Naive B cell (primary cell): ENCODE data around the gene ABHD17B. TPM values are rescaled to one million over a fixed set of nuclear protein-coding genes. Genes with fewer than 3 reads are reported as not detected.
"Not testable (repeated sequence)": the region's sequence is repeated elsewhere in the genome, so short reads cannot be mapped to it uniquely, and the experiment has no call there.

Experiments used
- ATAC-seq, 2 donors: fragments of 150-1000 bp; cut with Tn5 transposase; 2 replicates each; pipeline ENCODE4 v1.10.0; 2021; ENCODE audit warnings: low read depth in 2 of 2, mild to moderate bottlenecking in 2 of 2, moderate library complexity in 2 of 2
- DNase-seq: peaks from one replicate; pipeline ENCODE4 v3.0.0; 2022
- H3K27ac Mint-ChIP-seq, 6 donors: one replicate each; pipeline ENCODE4 v1.8.0; 2020 to 2022; ENCODE audit warnings: mild to moderate bottlenecking in 6 of 6, mixed read lengths in 6 of 6, moderate library complexity in 5 of 6, inconsistent platforms in 2 of 6
- H3K27me3 Mint-ChIP-seq, 3 donors: one replicate each; pipeline ENCODE4 v1.8.0; 2021 to 2022; ENCODE audit warnings: mixed read lengths in 3 of 3, mild to moderate bottlenecking in 1 of 3
- H3K36me3 Mint-ChIP-seq, 2 donors: one replicate each; pipeline ENCODE4 v1.8.0; 2020 to 2022; ENCODE audit warnings: mixed read lengths in 2 of 2, inconsistent platforms in 1 of 2, mild to moderate bottlenecking in 1 of 2
- H3K4me1 Mint-ChIP-seq, 3 donors: one replicate each; pipeline ENCODE4 v1.8.0; 2020 to 2022; ENCODE audit warnings: mixed read lengths in 3 of 3, inconsistent platforms in 1 of 3, mild to moderate bottlenecking in 1 of 3, moderate library complexity in 1 of 3
- H3K4me3 Mint-ChIP-seq, 8 donors: one replicate each; pipeline ENCODE4 v1.8.0; 2020 to 2022; ENCODE audit warnings: mild to moderate bottlenecking in 8 of 8, mixed read lengths in 8 of 8, moderate library complexity in 8 of 8, inconsistent platforms in 2 of 8
- H3K9me3 Mint-ChIP-seq, 7 donors: one replicate each; pipeline ENCODE4 v1.8.0; 2020 to 2022; ENCODE audit warnings: mixed read lengths in 7 of 7, mild to moderate bottlenecking in 5 of 7, inconsistent platforms in 2 of 7, moderate library complexity in 1 of 7
- polyA plus RNA-seq, 6 donors: library from polyadenylated mRNA; unstranded; fragments of 300-500 nt; fragmentation: Illumina TruSeq; gene quantifications; one replicate each; pipeline ENCODE4 v1.2.3, GENCODE V29; 2021; ENCODE audit warnings: low read depth in 6 of 6

ABHD17B gene
- polyA plus RNA-seq, 6 donors from 2014 or later = 47.4 to 83.9 (median 60.2) TPM

GRCh38 chr9:71908825-71909224 lies 2.2 kb downstream of the ABHD17B start:
- Mint-ChIP-seq H3K9me3 (no peaks in the 10 kb centered on the region), H3K4me3 (peak overlapping the region; percentile 94 to 100 (median 98)), H3K36me3 (peaks cover 0 to 7% of the 10 kb centered on the region in 2 donors), H3K4me1 (peaks cover 43 to 76% (median 76%) of the 10 kb centered on the region in 3 donors), H3K27ac (peak overlapping the region in 2 of 6 donors; percentile 3 to 93), H3K27me3 (no peaks in the 10 kb centered on the region)
- DNase-seq (no peak), ATAC-seq (no peak)

- DNase-seq (no peak), ATAC-seq (no peak)
- Mint-ChIP-seq H3K36me3 (no peaks in the 10 kb centered on the region), H3K4me3 (no peak overlapping the region), H3K27ac (peak overlapping the region in 2 of 6 donors; percentile 8 to 63), H3K27me3 (no peaks in the 10 kb centered on the region), H3K4me1 (peaks cover 56 to 93% (median 85%) of the 10 kb centered on the region in 3 donors), H3K9me3 (no peaks in the 10 kb centered on the region)
Measured at GRCh38 chr9:71904076-71904475, 6.9 kb downstream of the ABHD17B start.

- peaks cover 4 to 7% of the 10 kb centered on the region in 2 donors for H3K36me3 Mint-ChIP-seq
- H3K4me1 Mint-ChIP-seq = peaks cover 65 to 94% (median 85%) of the 10 kb centered on the region in 3 donors
- no peaks in the 10 kb centered on the region for H3K27me3 Mint-ChIP-seq
- ATAC-seq = peak; percentile 45 to 54
- H3K4me3 Mint-ChIP-seq = peak overlapping the region; percentile 3 to 73 (median 52)
- H3K27ac Mint-ChIP-seq = peak overlapping the region; percentile 70 to 91 (median 84)
- H3K9me3 Mint-ChIP-seq = no peaks in the 10 kb centered on the region
- no peak for DNase-seq
Measured at GRCh38 chr9:71901695-71902597, 9.0 kb downstream of the ABHD17B start.

DNA sequence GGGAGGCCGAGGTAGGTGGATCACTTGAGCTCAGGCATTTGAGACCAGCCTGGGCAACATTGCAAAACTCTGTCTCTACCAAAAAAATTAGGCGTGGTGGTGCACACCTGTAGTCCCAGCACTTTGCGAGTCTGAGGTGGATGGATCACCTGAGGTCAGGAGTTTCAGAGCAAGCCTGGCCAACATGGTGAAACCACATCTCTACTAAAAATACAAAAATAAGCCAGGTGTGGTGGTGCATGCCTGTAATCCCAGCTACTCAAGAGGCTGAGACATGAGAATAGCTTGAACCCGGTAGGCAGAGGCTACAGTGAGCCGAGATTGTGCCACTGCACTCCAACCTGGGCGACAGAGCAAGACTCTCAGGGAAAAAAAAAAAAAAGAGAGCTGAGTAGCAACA lies 12.2 kb downstream of the ABHD17B start:
- Mint-ChIP-seq H3K27ac (peak overlapping the region in 2 of 6 donors; percentile 74 to 78), H3K4me3 (peak overlapping the region in 6 of 8 donors; percentile 32 to 86 (median 56)), H3K4me1 (peaks cover 71 to 97% (median 81%) of the 10 kb centered on the region in 3 donors)
- H3K27me3 Mint-ChIP-seq, DNase-seq, ATAC-seq, H3K36me3 Mint-ChIP-seq, H3K9me3 Mint-ChIP-seq: not testable (repeated sequence)

GRCh38 chr9:71897577-71897976 lies 13.4 kb downstream of the ABHD17B start:
- Mint-ChIP-seq H3K9me3 (no peaks in the 10 kb centered on the region), H3K4me3 (peak overlapping the region in 6 of 8 donors; percentile 17 to 90 (median 78)), H3K27me3 (no peaks in the 10 kb centered on the region), H3K36me3 (peaks cover 4 to 7% of the 10 kb centered on the region in 2 donors), H3K4me1 (peaks cover 70 to 96% (median 81%) of the 10 kb centered on the region in 3 donors), H3K27ac (peak overlapping the region in 4 of 6 donors; percentile 74 to 92 (median 76))
- ATAC-seq (peak; percentile 60 to 66), DNase-seq (no peak)

DNA sequence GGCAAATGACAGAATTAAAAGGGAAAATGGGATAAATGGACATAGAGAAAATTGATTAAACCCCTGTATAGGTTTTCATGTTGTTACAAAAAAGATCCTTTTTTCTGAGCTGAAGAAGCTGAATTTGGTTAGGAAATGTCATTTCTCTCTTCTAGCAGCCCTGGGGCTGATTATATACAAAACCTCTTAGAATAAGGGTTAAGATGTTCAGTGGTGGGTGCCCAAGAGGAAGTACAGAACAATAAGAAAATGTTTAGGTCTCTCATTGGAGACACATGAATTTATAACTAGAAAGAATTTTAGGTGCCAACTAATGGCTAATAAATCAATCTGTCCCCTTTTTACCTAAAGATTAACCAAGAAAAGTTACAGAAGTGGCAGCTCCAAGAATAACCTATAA lies 14.2 kb downstream of the ABHD17B start:
- peak overlapping the region in 5 of 6 donors; percentile 73 to 86 (median 79) for H3K27ac Mint-ChIP-seq
- peak; percentile 57 to 69 for ATAC-seq
- peak overlapping the region in 7 of 8 donors; percentile 10 to 90 (median 79) for H3K4me3 Mint-ChIP-seq
- H3K9me3 Mint-ChIP-seq = no peaks in the 10 kb centered on the region
- peaks cover 63 to 92% (median 74%) of the 10 kb centered on the region in 3 donors for H3K4me1 Mint-ChIP-seq
- H3K36me3 Mint-ChIP-seq = peaks cover 4 to 7% of the 10 kb centered on the region in 2 donors
- DNase-seq = no peak
- no peaks in the 10 kb centered on the region for H3K27me3 Mint-ChIP-seq

GRCh38 chr9:71895955-71896354 lies 15.0 kb downstream of the ABHD17B start:
- no peak for DNase-seq
- Mint-ChIP-seq H3K4me3 (peak overlapping the region in 1 of 8 donors; percentile 7), H3K36me3 (peaks cover 4 to 7% of the 10 kb centered on the region in 2 donors), H3K9me3 (no peaks in the 10 kb centered on the region), H3K27ac (peak overlapping the region in 4 of 6 donors; percentile 44 to 85 (median 62)), H3K4me1 (peaks cover 61 to 92% (median 74%) of the 10 kb centered on the region in 3 donors), H3K27me3 (no peaks in the 10 kb centered on the region)
- ATAC-seq = no peak

DNA sequence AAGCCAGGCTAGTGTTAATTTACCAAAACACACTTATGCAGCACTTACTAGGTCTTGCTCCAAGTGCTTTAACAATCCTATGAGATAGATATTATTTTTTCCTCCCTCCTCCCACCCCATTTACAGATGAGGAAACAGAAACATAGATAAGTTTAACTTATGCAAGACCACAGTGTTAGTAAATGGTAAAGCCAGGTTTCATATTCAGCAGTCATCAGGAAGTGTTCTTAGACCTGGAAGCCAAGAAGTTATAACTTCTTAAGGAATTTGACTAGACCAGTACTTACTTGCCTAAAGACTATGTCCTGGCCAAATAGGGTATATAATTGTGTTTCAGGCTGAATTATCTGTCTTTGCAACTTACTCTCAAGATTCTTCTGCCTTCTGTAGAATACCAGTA lies 15.9 kb downstream of the ABHD17B start:
- Mint-ChIP-seq H3K4me3 (peak overlapping the region in 4 of 8 donors; percentile 5 to 34 (median 20)), H3K27me3 (no peaks in the 10 kb centered on the region), H3K36me3 (peaks cover 4 to 7% of the 10 kb centered on the region in 2 donors), H3K27ac (peak overlapping the region in 4 of 6 donors; percentile 6 to 84 (median 63)), H3K9me3 (no peaks in the 10 kb centered on the region), H3K4me1 (peaks cover 54 to 91% (median 67%) of the 10 kb centered on the region in 3 donors)
- ATAC-seq (no peak), DNase-seq (no peak)

DNA sequence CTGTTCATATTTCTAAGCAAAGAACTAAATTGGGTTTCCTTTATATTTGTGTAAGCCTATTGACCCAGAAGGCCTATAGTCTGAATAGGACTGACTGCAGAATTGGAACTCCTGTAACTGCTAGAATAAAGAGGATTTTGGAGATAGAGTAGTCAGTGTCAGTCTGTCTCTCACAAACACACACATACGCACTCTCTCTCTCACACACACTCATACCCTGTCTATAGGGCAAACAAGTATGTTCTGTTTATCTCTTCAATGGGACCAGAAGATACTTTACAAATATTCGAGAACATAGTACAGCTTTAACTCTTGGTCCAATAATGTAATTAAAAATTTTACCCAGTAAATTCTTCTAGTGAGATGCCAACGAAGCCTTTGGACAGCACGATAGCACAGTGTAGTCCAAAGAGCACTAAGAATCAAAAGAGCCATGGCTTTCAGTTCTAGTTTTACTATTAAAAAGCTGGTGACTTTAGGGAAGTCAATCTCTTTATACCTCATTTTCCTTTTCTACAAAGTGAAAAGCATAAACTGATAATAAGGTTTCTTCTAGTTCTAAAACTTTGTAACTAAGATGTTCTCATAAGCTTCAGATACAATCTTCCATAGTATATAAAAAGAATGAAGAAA lies 19.3 kb downstream of the ABHD17B start:
- H3K27me3 Mint-ChIP-seq = no peaks in the 10 kb centered on the region
- peaks cover 0 to 5% of the 10 kb centered on the region in 2 donors for H3K36me3 Mint-ChIP-seq
- no peaks in the 10 kb centered on the region for H3K9me3 Mint-ChIP-seq
- peak; percentile 70 to 74 for ATAC-seq
- H3K27ac Mint-ChIP-seq = peak overlapping the region; percentile 19 to 64 (median 45)
- H3K4me1 Mint-ChIP-seq = peaks cover 46 to 83% (median 65%) of the 10 kb centered on the region in 3 donors
- peak overlapping the region in 7 of 8 donors; percentile 0 to 67 (median 27) for H3K4me3 Mint-ChIP-seq
- DNase-seq = no peak

DNA sequence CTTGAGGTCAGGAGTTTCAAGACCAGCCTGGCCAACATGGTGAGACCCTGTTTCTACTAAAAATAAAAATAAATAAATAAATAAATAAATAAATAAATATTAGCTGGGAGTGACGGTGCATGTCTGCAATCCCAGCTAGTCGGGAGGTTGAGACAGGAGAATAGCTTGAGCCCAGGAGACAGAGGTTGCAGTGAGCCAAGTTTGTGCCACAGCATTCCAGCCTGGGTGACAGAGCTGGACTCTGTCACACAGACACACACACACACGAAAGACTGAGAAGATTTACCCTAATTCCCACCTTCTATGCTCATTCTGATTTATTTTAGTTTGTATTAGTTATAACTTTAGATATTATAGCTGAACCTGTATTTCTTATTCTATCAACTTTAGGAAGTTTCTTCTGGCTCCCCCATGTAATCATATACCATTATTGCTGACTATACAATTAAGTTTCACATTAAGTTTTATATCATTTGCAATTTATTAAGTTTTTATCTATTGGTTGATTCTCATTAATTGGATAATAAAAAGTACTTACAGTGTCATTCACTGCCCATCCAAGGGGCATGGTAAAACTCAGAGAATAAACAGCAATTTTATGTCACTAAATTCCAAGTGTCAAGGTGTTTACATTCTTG lies 20.8 kb downstream of the ABHD17B start:
- H3K27me3 Mint-ChIP-seq = no peaks in the 10 kb centered on the region
- peak overlapping the region in 2 of 6 donors; percentile 9 to 42 for H3K27ac Mint-ChIP-seq
- H3K9me3 Mint-ChIP-seq = peaks cover 0 to 4% (median 0%) of the 10 kb centered on the region in 7 donors
- no peak for DNase-seq
- no peak for ATAC-seq
- H3K4me3 Mint-ChIP-seq = peak overlapping the region in 2 of 8 donors; percentile 20 to 74
- peaks cover 0 to 5% of the 10 kb centered on the region in 2 donors for H3K36me3 Mint-ChIP-seq
- H3K4me1 Mint-ChIP-seq = peaks cover 40 to 82% (median 63%) of the 10 kb centered on the region in 3 donors

DNA sequence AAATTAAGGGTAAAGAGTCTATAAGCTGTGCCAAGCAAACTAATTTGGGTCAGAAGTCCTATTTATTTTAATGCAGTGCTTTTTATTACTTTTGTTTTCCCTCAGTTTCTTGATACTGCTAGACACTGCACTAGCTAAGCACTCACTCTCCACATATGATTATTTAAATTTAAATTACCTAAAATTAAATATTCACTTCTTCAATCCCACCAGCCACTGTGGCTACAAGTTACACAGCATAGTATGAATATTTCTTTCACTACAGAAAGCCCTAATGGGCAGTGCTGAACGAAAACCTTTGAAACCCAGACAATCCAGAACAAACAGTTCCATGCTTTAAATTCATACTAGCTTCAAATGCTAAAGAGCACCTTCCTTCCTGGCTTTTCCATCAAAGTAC lies 23.6 kb downstream of the ABHD17B start:
- DNase-seq (no peak), ATAC-seq (no peak)
- peaks cover 7 to 26% (median 20%) of the 10 kb centered on the region in 7 donors for H3K9me3 Mint-ChIP-seq
- peaks cover 5 to 22% of the 10 kb centered on the region in 2 donors for H3K36me3 Mint-ChIP-seq
- H3K27me3 Mint-ChIP-seq = no peaks in the 10 kb centered on the region
- H3K27ac Mint-ChIP-seq = peak overlapping the region in 4 of 6 donors; percentile 5 to 94 (median 76)
- peak overlapping the region in 4 of 8 donors; percentile 7 to 62 (median 30) for H3K4me3 Mint-ChIP-seq
- peaks cover 34 to 73% (median 57%) of the 10 kb centered on the region in 3 donors for H3K4me1 Mint-ChIP-seq

GRCh38 chr9:71886541-71886940 lies 24.5 kb downstream of the ABHD17B start:
- Mint-ChIP-seq H3K36me3 (peaks cover 5 to 30% of the 10 kb centered on the region in 2 donors), H3K27me3 (no peaks in the 10 kb centered on the region), H3K9me3 (peaks cover 7 to 31% (median 25%) of the 10 kb centered on the region in 7 donors), H3K4me3 (peak overlapping the region in 6 of 8 donors; percentile 15 to 84 (median 53)), H3K27ac (peak overlapping the region in 5 of 6 donors; percentile 16 to 70 (median 63)), H3K4me1 (peaks cover 33 to 68% (median 56%) of the 10 kb centered on the region in 3 donors)
- ATAC-seq = peak in 1 of 2 donors; percentile 29
- no peak for DNase-seq
